ENCODE data around the gene BOD1. TPM values are rescaled to one million over a fixed set of nuclear protein-coding genes. Genes with fewer than 3 reads are reported as not detected.

BOD1 gene
- total RNA-seq, 2 donors from 2014 or later = 30.2 to 44.7 TPM

GRCh38 chr5:173581408-173582215, 34.8 kb downstream of the BOD1 start:
- Histone ChIP-seq H3K27ac (no peak overlapping the region), H3K27me3 (replicated peaks; ENCODE audit: insufficient read depth) (no peaks in the 10 kb centered on the region), H3K9me3 (peaks cover 3% of the 10 kb centered on the region), H3K4me3 (no peak overlapping the region), H3K36me3 (no peaks in the 10 kb centered on the region), H3K4me1 (ENCODE audit: control insufficient read depth in 1 of 2, low read depth in 2 of 2) (no peaks in the 10 kb centered on the region)
- ATAC-seq (ENCODE audit: insufficient number of reproducible peaks, low FRiP score, low read depth) (no peak), DNase-seq (ENCODE audit: low spot score) (no peak)
- peak; percentile 56 for TF ChIP-seq CTCF (IDR thresholded peaks at IDR 0.05)

- Histone ChIP-seq H3K9me3 (peaks cover 3% of the 10 kb centered on the region), H3K27me3 (replicated peaks; ENCODE audit: insufficient read depth) (no peaks in the 10 kb centered on the region), H3K4me3 (no peak overlapping the region), H3K36me3 (no peaks in the 10 kb centered on the region), H3K4me1 (ENCODE audit: control insufficient read depth in 1 of 2, low read depth in 2 of 2) (no peaks in the 10 kb centered on the region), H3K27ac (no peak overlapping the region)
- no peak for DNase-seq (ENCODE audit: low spot score)
- ATAC-seq (ENCODE audit: insufficient number of reproducible peaks, low FRiP score, low read depth) = no peak
- TF ChIP-seq CTCF (IDR thresholded peaks at IDR 0.05) = no peak
Observed at GRCh38 chr5:173578947-173579615, 37.4 kb downstream of the BOD1 start.

DNA sequence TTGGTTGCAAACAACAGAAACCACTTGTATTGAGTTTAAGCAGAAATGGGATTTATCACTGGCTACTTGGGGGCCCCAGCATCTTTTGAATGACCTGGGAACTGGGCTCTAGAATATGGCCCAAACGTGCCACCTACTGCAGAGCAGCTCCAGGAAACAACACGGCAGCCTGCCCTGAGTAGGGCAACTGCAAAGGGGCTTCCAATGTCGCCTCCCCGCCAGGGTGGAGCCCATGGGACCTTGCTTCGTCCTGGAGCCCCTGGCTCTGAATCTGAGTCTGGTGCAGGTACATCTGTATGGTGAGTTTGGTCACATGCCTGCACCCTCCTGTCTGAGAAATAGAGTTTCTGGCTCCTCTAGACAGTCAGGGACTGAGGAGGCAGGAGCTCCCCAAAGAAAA, 38.6 kb downstream of the BOD1 start:
- Histone ChIP-seq H3K4me3 (no peak overlapping the region), H3K27ac (no peak overlapping the region), H3K4me1 (ENCODE audit: control insufficient read depth in 1 of 2, low read depth in 2 of 2) (peaks cover 0 to 2% of the 10 kb centered on the region in 2 donors), H3K9me3 (peaks cover 3% of the 10 kb centered on the region), H3K36me3 (no peaks in the 10 kb centered on the region), H3K27me3 (replicated peaks; ENCODE audit: insufficient read depth) (no peaks in the 10 kb centered on the region)
- ATAC-seq (ENCODE audit: insufficient number of reproducible peaks, low FRiP score, low read depth) = no peak
- no peak for TF ChIP-seq CTCF (IDR thresholded peaks at IDR 0.05)
- DNase-seq (ENCODE audit: low spot score) = no peak

GRCh38 chr5:173577166-173577565, 39.3 kb downstream of the BOD1 start:
- no peak for TF ChIP-seq CTCF (IDR thresholded peaks at IDR 0.05)
- peaks cover 0 to 6% of the 10 kb centered on the region in 2 donors for H3K4me1 ChIP-seq (ENCODE audit: control insufficient read depth in 1 of 2, low read depth in 2 of 2)
- H3K4me3 ChIP-seq = no peak overlapping the region
- ATAC-seq (ENCODE audit: insufficient number of reproducible peaks, low FRiP score, low read depth) (no peak), DNase-seq (ENCODE audit: low spot score) (no peak)
- H3K9me3 ChIP-seq = peaks cover 3% of the 10 kb centered on the region
- H3K27ac ChIP-seq = no peak overlapping the region
- no peaks in the 10 kb centered on the region for H3K27me3 ChIP-seq (replicated peaks; ENCODE audit: insufficient read depth)
- no peaks in the 10 kb centered on the region for H3K36me3 ChIP-seq

- Histone ChIP-seq H3K36me3 (no peaks in the 10 kb centered on the region), H3K4me3 (no peak overlapping the region), H3K27ac (no peak overlapping the region), H3K27me3 (replicated peaks; ENCODE audit: insufficient read depth) (no peaks in the 10 kb centered on the region), H3K4me1 (ENCODE audit: control insufficient read depth in 1 of 2, low read depth in 2 of 2) (peaks cover 0 to 6% of the 10 kb centered on the region in 2 donors), H3K9me3 (peaks cover 3% of the 10 kb centered on the region)
- DNase-seq (ENCODE audit: low spot score) (no peak), ATAC-seq (ENCODE audit: insufficient number of reproducible peaks, low FRiP score, low read depth) (no peak)
- TF ChIP-seq CTCF (IDR thresholded peaks at IDR 0.05) = no peak
Observed at GRCh38 chr5:173575985-173576384, 40.5 kb downstream of the BOD1 start.

All from thoracic aorta (tissue), 2 donors.